Stimulated activated CD4-positive, alpha-beta T cell treated with anti-CD3 and anti-CD28 coated beads, Interleukin-4, amount 100 ng/mL, for 1 hour (primary cell): Measurements from ENCODE around the gene ZMYND11.
"Not testable (repeated sequence)": the region's sequence is repeated elsewhere in the genome, so short reads cannot be mapped to it uniquely, and the experiment has no call there.

Experiments
- DNase-seq: peaks from one replicate; pipeline ENCODE4 v3.0.0-alpha.2; 2020

Gene ZMYND11

DNA sequence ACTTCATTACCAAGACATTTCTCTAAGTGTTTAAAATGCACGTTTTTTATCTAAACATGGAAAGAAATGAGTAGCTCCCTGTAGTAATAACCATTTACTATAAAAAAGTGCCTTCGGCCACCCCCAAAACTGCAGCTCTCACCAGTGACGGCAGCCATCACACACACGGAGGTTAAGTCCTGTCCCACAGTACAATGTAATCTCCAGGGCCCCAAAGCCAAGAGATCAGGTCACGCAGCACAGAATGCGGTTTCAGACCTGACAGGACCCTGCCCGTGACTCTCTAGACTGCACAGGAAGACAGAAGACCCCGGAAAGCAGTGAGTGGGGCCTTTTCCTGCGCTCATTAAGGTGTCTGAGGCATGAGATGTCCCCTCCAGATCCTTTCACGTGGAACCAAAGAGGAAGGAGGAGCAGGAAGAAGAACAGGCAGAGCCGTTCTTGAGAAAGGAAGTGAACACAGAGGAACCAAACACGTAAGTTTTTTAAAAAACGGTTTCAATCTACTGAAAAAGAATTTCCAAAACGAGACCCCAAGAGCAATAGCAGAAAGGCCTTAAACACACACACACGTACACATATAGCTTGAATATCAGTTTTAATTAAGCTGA lies 125.7 kb downstream of the ZMYND11 start:
- no peak for DNase-seq

GRCh38 chr10:264160-265073 lies 129.2 kb downstream of the ZMYND11 start:
- DNase-seq = not testable (repeated sequence)

GRCh38 chr10:265074-265440 lies 129.8 kb downstream of the ZMYND11 start:
- not testable (repeated sequence) for DNase-seq

DNA sequence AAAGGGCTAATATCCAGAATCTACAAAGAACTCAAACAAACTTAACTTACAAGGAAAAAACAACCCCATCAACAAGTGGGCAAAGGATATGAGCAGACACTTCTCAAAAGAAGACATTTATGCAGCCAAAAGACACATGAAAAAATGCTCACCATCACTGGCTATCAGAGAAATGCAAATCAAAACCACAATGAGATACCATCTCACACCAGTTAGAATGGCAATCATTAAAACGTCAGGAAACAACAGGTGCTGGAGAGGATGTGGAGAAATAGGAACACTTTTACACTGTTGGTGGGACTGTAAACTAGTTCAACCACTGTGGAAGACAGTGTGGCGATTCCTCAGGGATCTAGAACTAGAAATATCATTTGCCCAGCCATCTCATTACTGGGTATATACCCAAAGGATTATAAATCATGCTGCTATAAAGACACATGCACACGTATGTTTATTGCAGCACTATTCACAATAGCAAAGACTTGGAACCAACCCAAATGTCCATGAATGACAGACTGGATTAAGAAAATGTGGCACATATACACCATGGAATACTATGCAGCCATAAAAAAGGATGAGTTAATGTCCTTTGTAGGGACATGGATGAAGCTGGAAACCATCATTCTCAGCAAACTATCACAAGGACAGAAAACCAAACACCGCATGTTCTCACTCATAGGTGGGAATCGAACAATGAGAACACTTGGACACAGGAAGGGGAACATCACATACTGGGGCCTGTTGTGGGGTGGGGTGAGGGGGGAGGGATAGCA lies 130.7 kb downstream of the ZMYND11 start:
- DNase-seq = not testable (repeated sequence)

GRCh38 chr10:266974-267425 lies 131.7 kb downstream of the ZMYND11 start:
- DNase-seq = no peak

DNA sequence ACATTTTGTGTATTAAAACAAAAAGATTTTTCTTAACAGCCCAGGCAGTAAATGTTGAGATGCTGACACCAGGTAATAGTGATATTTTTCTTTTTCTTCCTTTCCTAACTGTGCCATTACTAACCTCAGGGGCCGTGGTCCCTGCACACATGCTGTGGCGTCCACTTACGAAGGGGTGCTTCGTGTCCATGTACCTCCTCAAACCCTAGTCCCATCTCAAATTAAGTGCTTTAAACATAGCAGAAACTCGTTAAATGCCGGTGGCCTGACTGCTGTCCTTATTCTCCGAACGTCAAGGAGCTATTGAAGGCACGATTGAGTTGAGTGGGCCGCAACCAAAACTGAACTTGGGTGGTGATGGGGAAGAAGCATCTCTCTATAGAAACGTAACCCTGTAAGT lies 132.4 kb downstream of the ZMYND11 start:
- DNase-seq = no peak

- no peak for DNase-seq
These were observed 134.3 kb downstream of the ZMYND11 start for GRCh38 chr10:269440-270074.

DNA sequence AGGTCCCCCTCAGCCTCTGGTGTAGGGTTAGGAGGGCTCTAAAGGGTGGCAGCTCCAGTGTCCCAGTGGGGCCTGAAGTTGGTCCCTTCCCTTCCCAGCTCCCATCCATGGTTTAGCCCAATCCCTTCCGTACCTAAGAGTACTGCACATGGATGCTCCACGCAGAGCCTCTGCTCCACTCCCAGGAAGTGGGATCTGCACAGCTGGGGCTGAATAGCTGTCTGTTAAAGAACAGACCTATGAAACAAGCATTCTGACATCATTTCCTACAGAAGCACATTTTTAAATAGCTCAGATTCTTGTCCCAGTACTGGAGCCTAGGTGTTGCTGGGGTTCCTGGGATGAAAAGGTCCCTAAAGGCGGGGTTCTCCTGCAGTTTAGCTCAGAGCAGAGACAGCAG lies 135.9 kb downstream of the ZMYND11 start:
- DNase-seq = no peak

DNA sequence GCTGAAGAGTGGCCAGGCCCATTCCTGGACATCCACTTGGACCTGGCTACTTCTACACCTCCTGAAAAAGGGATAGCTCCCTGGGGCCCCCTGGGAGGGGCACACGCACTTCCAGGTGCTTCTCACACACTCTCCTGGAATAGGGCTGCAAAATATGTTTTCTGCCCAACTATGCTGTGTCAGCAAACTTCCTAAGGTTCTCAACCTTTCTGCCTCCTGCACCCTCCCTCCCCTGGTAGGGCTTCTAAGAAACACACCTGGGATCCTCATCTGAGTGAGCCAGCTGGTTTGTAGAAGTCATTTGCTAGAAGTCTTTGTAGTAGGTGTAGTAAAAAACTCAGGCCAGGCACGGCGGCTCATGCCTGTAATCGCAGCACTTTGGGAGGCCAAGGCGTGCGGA lies 136.5 kb downstream of the ZMYND11 start:
- DNase-seq = no peak

- no peak for DNase-seq
These were observed 137.8 kb downstream of the ZMYND11 start for GRCh38 chr10:273088-273487.

GRCh38 chr10:274866-275265 lies 139.6 kb downstream of the ZMYND11 start:
- no peak for DNase-seq

GRCh38 chr10:275680-276079 lies 140.4 kb downstream of the ZMYND11 start:
- DNase-seq = no peak

GRCh38 chr10:277963-278362 lies 142.7 kb downstream of the ZMYND11 start:
- DNase-seq = no peak

DNA sequence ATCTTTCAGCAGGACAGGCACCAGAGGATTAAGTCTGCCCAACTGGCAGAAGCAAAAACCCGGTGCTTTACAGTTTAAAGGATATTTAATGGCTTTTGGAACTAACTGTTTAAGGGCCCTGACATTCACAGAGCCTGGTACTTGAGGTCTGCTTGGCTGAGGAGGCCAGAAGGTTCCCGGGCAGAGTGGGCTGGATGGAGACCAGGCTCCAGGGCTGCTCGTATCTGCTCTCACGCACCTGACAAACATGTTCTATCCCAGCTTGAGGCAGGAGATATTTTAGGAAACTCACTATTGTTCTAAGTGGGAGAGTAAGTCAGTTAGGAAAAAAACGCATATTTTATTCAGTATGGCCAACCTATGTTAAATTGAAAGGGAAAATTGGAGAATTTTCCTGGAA lies 143.5 kb downstream of the ZMYND11 start:
- DNase-seq = no peak

DNA sequence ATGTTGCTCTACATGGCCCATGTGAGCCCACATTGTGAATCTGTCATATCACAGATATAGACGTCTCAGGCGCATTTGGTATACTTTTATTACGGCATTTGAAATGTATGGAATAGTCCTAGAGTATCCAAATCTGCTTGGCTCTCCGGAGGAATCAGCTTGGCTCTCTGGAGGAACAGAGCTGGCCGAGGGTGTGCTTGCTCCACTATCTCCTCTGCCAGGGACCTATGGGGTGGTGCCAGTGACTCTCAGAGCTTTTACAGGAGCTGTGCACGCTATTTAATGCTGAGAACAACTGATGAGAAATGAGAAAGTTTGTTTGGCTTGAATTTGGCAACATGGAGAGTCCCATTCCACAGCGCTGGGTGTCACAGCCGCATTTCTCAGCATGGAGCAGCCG lies 144.0 kb downstream of the ZMYND11 start:
- DNase-seq = no peak

DNA sequence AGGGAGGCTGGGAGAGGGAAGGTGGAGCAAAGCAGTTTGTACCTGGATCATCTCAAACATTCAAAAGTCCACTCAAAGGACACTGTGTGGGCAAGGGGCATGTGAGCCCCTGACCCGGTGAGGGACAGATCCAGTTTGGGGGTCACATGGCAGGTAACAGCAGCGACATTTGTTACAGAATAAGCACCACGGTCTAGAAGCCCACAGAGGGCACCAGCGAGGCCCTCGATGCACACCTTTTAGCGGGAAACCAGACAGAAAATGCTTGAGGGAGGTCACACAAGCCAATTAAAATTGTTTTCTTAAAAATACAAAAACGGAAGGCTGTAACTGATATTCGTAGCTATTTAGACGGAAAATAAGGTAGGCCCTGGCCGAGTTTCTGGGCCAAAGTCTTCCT lies 144.4 kb downstream of the ZMYND11 start:
- no peak for DNase-seq

DNA sequence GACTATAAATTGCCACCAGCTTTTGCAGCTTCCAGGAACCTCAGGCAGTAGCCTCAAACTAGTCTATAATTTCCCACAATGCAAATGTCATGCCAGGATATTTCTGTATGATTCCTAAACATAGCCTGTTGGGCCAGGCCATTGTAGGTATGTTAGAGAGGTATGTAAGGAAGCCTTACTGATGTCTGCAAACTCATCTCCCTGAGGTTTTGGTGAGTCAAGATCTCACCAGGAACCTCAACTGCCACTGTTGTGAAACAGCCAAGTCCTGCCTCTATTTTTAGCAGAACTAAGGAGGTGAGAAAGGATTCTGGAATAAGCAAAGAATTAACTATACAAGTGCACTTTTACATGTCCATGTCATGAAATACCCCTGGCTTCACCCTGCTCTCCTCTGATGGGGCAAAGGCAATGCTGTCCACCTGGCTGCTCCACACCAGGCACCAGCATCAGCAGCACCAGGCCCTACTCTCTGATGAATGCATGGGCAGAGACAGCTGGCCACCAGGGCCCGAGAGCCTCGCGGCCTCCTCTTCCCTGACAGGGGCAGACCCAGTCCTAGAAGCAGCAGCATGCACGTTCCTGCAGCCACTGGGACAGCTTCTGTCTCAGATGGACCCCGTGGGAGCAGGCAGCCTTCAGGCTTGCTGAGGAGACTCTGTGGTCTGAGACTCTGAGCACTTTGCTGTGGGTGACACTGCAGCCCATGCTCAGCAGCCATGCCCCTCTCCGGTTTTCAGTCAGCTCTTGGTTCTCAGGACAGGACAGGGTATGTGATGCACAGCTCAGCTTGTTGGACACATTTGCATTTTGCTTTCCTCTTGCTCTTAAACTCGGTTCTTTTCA lies 147.3 kb downstream of the ZMYND11 start:
- no peak for DNase-seq

GRCh38 chr10:283140-283479 lies 147.9 kb downstream of the ZMYND11 start:
- DNase-seq = no peak

DNA sequence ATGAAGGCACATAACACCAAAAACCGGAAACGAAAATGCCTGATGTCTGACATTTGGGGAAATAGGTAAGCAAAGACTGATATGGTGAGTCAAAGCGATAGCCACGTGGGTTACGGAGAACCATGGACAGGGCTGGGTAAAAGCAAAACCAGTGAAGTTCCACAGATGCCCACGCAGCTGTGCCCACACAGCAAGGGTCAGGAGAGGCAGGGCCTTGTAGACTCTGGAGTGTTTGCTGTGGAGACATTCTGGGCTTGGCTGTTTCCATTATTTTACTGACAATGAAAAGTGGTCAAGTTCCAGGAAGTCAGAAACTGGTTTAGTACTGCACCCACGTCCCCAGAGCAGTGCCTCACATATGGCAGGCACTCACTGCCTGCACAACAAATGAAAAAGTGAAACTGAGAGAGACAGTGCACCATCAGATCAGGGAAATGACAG lies 148.7 kb downstream of the ZMYND11 start:
- DNase-seq = peak; percentile 10

DNA sequence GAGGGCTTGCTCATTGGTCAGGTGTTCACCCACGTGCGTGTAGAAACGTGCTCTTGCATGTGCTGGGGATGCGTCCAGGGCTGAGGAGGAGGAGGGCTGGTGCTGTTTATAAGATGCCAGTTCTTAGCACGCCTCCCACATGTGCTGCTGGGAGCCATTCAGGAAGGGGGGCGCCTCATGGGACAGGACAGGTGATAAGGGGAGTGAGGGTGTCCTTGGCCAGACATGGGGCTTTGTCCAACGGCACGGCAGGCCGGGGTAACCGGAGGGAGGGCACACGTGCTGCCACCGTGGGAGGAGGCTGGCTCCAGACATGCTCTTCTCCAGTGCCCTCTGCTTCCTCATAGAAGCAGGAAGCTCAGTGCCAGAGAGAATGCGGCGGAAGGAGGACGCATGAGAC lies 150.0 kb downstream of the ZMYND11 start:
- no peak for DNase-seq

GRCh38 chr10:287026-287709 lies 151.9 kb downstream of the ZMYND11 start:
- DNase-seq = no peak

GRCh38 chr10:287814-288213 lies 152.6 kb downstream of the ZMYND11 start:
- no peak for DNase-seq
